GOT3 (cell line): ENCODE results near the gene MYMX.
A peak's percentile ranks its signal among the peaks of the same experiment; 100 is the strongest.

Experiments
- DNase-seq: peaks from one replicate; lab custom pipeline; 2025; ENCODE audit warnings: mixed read lengths; lab: John Stamatoyannopoulos, UW

Gene MYMX

DNA sequence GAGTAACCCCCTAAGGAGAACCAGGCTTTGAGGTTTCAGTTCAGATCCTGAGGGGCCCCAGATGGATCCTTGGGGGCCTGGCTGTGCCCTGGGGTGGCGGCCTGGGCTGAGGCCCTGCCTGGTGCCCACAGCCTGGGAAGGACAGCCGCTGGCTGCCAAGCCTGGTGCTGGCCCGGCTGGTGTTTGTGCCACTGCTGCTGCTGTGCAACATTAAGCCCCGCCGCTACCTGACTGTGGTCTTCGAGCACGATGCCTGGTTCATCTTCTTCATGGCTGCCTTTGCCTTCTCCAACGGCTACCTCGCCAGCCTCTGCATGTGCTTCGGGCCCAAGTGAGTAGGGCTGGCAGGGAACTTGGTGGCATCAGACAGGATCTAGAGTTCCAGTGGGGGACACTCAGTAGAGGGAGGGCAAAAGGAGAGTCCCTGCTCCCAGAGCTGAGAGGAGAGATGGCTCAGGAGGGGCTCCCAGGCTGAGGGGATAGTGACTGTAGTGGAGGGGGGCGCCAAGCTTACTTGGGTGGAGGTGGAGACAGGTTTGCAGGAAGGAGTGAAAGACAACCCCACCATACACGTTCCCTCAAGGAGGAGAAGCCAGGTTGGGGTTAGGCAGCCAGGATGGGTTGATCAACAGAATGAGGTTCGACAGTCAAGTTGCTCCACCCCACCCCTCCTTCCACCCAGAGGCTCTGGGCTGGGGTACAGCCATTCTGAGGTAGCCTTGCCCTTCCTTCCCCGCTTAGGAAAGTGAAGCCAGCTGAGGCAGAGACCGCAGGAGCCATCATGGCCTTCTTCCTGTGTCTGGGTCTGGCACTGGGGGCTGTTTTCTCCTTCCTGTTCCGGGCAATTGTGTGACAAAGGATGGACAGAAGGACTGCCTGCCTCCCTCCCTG, 16.2 kb downstream of the MYMX start:
- no peak for DNase-seq

DNA sequence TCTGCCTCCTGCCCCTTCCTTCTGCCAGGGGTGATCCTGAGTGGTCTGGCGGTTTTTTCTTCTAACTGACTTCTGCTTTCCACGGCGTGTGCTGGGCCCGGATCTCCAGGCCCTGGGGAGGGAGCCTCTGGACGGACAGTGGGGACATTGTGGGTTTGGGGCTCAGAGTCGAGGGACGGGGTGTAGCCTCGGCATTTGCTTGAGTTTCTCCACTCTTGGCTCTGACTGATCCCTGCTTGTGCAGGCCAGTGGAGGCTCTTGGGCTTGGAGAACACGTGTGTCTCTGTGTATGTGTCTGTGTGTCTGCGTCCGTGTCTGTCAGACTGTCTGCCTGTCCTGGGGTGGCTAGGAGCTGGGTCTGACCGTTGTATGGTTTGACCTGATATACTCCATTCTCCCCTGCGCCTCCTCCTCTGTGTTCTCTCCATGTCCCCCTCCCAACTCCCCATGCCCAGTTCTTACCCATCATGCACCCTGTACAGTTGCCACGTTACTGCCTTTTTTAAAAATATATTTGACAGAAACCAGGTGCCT, 16.9 kb downstream of the MYMX start:
- DNase-seq, result no peak

- no peak for DNase-seq
Measured at GRCh38 chr6:44234101-44235025, 17.6 kb downstream of the MYMX start.

GRCh38 chr6:44235269-44235668, 18.5 kb downstream of the MYMX start:
- no peak for DNase-seq

- no peak for DNase-seq
Measured at GRCh38 chr6:44235891-44236516, 19.3 kb downstream of the MYMX start.

DNA sequence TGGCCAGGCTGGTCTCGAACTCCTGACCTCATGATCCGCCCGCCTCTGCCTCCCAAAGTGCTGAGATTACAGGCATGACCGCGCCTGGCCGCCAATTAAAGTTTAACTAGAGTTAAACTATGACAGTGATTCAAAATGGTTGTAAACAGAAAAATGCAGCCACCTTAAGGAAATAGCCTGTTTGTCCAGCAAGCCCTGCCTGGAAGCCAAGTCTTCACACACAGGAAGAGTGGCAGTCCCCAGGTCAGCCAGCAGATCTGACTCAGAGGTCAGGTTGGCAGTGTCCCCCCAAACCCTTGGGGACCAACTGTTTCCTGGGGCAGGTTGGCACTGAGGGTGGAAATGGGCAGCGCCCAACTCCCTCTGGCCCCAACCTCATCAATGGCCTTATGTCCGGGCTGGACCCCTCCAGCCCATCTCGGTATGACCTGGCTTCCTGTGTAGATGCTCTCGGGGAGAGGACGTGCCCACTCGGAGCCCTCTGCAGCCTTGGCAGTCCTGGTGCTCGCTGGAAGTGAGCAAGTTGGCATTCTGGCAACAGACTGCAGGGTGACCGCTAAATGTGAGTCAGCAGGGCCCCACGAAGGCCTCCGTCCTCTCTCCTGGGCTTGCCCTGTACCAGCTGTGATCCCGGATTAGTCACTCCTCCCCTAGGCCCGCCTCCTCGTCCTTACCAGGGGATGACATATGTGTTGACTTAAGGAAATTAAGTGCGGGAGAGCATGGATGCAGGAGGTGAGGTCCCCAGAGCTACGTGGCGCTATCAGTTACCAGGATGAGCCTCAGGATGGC, 20.5 kb downstream of the MYMX start:
- DNase-seq, result peak; percentile 89

DNA sequence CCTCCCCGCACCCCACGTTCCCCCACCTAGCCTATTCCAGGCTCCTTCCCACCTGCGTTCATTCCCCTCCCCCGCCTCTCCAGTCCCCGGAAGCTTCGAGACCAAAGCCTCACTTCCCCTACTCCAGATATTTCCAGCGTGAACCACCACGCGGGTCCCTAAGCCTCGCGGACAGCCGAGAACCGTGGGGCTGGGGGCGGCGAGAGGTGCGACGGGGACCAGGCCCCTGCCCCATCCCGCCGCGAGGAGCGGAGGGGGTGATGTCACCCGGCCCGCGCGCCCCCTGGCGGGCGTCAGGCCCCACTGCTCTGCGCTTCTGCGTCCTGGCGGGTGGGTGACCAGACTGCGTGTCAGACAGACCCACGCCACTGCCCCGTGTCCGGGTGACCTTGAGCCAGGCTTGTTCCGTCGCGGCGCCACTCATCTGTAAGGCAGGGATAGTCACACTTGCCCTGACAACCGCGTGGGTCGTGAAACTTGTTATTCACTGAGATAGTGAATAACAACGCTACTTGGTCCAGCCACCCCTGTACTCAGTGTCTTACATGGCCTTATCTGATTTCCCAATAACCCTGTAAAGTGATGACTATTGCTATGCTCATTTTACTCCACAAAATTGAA, 21.2 kb downstream of the MYMX start:
- peak; percentile 34 for DNase-seq

DNA sequence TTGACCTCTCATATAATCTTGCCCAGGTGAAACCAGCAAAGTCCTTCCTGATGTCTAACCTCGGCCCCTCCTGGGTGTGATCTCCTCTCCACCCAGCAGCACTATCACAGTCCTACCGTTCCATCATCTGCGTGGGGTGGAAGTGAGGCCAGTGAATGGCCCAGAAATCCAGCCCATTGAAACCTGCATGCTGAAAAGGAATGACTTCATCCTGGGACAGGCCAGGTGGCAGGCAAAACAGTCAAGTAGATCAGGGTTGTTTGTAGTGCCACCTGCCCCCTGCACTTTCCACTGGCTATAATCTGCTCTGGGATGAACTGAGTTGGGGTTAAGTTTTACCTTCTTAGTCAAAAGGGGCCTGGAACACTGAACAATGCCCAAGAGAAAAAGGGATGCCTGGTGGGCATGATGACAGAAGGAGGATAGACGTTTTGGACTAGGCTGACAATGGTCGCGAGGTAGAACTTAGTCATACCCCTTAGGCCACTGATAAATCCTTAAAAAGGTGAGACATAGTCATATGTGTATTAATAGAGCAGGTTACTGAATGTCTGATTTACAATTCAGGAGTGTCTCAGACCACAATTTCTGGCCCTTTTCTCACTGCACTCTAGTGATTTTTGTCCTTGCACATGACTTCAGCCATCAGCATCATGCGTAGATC, 22.1 kb downstream of the MYMX start:
- DNase-seq, result no peak

DNA sequence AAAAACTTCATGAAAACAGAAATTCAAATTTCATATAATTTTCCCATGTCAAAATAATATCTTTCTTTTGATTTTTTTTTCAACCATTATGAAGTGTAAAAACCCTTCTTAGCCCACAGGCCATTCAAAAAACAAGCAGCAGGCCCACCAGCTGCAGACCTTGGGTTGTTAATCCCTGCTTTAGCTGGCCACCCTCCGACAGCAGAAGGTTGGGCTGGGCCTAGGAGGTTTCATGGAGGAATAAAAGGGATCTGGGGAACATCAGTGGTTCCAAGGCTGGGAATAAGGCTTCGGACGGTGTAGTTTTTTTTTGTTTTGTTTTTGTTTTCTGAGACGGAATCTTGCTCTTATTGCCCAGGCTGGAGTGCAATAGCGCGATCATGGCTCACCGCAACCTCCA, 26.6 kb downstream of the MYMX start:
- DNase-seq, result no peak

DNA sequence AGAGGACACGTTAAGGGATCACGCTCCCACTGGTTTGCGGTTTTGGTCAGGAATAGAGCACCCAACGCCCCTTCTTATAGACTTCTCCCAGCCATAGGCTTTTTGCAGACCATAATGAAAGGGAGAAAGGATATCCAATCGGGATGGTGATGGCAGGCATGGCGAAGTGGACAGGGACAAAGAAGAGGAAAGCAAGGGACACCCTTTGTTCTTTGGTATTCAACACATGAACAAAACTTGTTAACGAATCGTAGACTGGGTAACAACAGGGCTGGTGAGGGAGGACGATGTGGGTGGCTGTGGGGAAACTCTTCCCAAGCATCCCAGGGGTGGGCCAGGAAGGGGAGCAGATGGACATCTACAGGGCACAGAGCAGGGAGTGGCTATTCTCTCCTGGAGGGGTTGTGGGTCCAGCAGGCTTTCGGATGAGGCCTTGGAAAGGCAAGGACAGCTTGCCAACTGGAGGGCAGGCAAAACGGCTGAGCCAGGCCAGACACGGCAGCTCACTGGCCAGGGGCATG, 28.7 kb downstream of the MYMX start:
- DNase-seq, result no peak

GRCh38 chr6:44245912-44246662, 29.4 kb downstream of the MYMX start:
- DNase-seq, result peak; percentile 67

- peak; percentile 64 for DNase-seq
Measured at GRCh38 chr6:44246663-44247337, 30.1 kb downstream of the MYMX start, which contains the start of gene HSP90AB1. TSS of gene HSP90AB1 (plus strand) at chr6:44247101. CDS start at chr6:44248630, 1,529 bp downstream.

GRCh38 chr6:44247338-44248302, 30.9 kb downstream of the MYMX start:
- peak; percentile 52 for DNase-seq

DNA sequence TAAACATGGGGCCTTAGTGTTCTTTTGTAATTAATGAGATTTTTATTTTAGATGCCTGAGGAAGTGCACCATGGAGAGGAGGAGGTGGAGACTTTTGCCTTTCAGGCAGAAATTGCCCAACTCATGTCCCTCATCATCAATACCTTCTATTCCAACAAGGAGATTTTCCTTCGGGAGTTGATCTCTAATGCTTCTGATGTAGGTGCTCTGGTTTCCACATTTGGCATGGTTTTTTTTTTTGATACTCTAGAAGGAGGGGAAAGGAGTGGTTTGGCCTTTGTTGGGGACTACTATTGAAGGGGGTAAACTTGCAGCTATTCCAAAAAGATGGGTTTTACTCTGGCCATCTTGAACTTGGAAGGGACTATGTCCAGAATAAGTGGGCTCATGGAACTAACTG, 31.9 kb downstream of the MYMX start:
- no peak for DNase-seq

GRCh38 chr6:44249082-44249748, 32.5 kb downstream of the MYMX start:
- DNase-seq, result no peak

- DNase-seq, result no peak
Measured at GRCh38 chr6:44250067-44250717, 33.5 kb downstream of the MYMX start.
